HG03354 (cell line): ENCODE measurements around the gene MCRS1.
"Not testable (repeated sequence)": the region's sequence is repeated elsewhere in the genome, so short reads cannot be mapped to it uniquely, and the experiment has no call there.

ENCODE experiments used
- ATAC-seq: cut with Tn5 transposase; IDR thresholded peaks from one replicate; pipeline ENCODE4 v1.9.1; 2021; ENCODE audit warnings: mild to moderate bottlenecking; ENCODE audit not compliant: unreplicated experiment, poor library complexity, severe bottlenecking

The MCRS1 gene, protein sequence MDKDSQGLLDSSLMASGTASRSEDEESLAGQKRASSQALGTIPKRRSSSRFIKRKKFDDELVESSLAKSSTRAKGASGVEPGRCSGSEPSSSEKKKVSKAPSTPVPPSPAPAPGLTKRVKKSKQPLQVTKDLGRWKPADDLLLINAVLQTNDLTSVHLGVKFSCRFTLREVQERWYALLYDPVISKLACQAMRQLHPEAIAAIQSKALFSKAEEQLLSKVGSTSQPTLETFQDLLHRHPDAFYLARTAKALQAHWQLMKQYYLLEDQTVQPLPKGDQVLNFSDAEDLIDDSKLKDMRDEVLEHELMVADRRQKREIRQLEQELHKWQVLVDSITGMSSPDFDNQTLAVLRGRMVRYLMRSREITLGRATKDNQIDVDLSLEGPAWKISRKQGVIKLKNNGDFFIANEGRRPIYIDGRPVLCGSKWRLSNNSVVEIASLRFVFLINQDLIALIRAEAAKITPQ

DNA sequence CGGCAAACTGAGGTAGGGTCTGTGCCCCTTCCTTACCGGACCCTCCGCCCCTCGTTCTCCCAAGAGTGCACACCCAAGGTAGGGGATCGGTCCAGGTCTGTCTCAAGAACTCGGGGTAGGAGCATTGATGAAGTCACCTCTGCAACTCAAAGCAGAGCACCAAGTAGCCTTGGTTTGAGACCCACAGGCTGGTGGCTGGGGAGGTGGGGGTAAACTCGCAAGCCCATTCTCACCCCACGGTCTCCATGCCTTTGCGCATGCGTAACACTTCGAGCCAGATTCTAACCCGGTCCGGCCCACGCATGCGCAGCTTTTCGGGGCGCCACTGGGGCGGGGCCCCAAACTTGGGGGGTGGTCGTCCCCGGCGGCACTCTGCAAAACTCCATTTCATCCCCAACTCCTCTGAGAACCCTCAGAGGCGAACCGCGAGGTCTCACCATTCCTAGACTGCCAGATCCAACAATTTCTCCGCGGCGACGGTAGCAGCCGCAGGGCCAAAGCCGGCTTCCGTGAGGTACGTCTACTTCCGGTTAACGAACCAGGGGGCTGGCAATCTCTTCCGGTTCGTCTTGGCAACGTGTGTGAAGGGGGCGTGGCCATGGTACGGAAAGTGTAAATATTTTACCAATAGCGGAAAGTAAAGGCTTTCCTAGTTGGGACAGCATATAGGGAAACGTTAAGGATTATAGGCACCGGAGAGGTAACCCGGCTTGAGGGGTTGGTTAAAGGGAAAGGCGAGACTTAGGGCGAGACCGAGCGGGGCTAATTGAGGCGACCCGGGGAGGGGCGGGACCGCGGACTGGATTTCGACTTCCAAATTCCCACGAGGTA is at the start of gene MCRS1:
Gene MCRS1, minus strand, starts transcription at position 532 of the 831 bp plus-strand sequence. CDS start 1,411 bp downstream, outside the sequence.
- peak; percentile 87 for ATAC-seq

- no peak for ATAC-seq
Measured at GRCh38 chr12:49616533-49617219, 48.7 kb upstream of the MCRS1 start.

GRCh38 chr12:49615725-49616124 is 47.8 kb upstream of the MCRS1 start:
- ATAC-seq = no peak

DNA sequence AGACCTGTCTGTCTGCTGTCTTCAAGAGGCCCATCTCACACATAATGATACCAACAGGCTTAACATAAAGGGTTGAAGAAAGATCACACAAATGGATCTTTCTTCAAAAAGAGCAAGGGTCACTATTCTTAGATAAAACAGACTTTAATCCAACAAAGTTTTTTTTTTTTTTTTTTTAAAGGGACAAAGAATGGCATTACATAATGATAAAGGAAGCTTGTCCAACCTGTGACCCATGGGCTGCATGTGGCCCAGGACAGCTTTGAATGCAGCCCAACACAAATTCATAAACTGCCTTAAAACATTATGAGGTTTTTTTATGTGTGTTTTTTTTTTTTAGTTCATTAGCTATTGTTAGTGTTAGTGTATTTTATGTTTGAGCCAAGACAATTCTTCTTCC is 44.3 kb upstream of the MCRS1 start:
- no peak for ATAC-seq

DNA sequence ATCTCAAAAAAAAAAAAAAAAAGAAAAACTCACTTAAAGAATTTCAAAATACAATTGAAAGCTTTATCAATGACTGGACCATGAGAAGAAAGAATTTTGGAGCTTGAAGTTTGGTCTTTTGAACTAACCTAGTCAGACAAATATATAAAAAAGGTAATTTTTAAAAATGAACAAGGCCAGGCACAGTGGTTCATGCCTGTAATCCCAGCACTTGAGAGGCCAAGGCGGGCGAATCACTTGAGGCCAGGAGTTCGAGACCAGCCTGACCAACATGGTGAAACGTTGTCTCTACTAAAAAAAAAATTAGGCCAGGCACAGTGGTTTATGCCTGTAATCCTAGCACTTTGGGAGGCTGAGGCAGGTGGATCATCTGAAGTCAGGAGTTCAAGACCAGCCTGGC is 42.8 kb upstream of the MCRS1 start:
- ATAC-seq = not testable (repeated sequence)

DNA sequence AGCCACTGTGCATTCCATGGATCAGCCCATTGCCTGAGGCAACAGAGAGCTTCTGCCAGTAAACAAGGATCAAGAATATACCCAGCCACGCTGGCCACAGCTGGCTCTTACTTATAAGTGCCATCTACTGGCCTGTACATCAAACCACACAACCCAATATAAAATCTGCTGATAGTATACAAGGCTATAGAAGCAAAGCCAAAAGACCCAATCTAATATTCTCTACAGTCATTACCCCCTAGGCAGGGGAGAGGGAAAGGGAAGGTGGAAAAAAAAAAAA is 41.9 kb upstream of the MCRS1 start:
- no peak for ATAC-seq

DNA sequence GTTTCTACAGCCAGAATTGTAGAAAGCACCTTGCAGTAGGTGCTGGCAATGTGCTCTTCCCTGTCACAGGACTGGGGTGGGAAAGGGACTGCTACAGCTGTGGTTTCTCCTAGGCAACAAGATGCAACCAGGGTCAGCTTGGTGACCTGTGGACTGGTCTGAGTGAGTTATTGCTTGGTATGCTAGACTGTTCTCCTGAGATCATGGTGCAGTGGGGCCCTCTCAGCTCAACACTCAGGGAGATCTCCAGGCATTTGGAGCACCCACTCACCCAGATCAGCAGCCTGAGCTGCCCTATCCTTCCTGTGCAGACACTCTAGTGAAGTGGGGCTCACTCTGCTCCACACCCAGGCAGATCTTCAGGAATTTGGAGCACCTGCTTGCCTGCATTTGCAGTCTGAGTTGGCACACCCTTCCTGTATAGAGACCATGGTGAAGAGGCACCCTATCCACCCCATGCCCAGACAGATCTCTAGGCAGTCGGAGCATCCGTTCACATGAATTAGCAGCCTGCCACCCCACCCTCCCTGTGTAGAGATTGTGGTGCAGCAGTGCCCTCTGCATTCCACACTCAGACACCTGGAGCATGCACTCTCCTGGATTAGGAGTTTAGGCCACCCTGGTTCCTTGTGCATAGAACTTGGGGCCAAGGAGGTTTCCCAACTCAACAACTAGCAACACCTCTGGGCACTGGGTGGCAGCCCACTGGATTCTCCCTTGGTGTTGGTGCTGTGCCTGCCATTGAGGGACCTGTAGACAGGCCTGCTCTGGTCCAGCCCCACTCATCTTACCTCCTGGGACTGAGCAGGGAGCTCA is 41.3 kb upstream of the MCRS1 start:
- ATAC-seq = no peak

DNA sequence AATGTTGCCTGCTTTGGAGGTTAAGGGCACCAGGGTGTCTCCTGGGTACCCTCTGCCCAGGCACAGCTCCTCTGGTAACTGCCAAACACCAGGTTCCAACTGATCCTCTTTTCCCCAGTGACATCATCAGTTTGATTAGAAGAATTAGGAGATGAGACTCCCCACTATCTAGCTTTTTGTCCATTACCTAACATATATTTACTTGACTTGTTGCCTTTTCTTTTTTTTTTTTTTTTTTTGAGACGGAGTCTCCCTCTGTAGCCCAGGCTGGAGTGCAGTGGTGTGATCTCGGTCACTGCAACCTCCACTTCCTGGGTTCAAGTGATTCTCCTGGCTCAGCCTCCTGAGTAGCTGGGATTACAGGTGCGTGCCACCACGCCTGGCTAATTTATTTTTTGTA is 37.6 kb upstream of the MCRS1 start, which contains the start of gene FAM186B:
Gene FAM186B, minus strand, starts transcription at position 101 of the 400 bp plus-strand sequence. CDS start 162 bp downstream, outside the sequence.
- not testable (repeated sequence) for ATAC-seq

GRCh38 chr12:49604856-49605255 is 36.9 kb upstream of the MCRS1 start:
- ATAC-seq = no peak

GRCh38 chr12:49603721-49604120 is 35.8 kb upstream of the MCRS1 start:
- ATAC-seq = no peak

DNA sequence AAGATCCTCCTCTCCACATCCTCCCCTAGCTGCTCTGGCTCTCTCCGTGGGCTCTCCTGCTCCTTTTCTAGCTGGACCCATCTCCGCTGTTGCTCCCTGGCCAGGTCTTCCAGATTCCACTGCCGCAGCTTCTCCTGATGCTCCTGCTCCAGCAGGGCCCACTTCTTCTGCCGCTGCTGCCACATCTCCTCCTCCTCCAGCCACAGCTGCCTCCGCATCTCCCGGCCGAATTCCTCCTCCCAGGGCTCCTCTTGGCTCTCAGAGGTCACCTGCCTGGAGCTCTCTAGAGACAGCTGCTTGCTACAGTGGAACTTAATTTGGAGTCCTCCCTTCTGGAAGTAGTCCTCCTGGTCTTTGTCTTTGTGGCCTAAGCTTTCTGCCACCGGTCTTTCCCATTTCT is 32.0 kb upstream of the MCRS1 start:
- no peak for ATAC-seq

DNA sequence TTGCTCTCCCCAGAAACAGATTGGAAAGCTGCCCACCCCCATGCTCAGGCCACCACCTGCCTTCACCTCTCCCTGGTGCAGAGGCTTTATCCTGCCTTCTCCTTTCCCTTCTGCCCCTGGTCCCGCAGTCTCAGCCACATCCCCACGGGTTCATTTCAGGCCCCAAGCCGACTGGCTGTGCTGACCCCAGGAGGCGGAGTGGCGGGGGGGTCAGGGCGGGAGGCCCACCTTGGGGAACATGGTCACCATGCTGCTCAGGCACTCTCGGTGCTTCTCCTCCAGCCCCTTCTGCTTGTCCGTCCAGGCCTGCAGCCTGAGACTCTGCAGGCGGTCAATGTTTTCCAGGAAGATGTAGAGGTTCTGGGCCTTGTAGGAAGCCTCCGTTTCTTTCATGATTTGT is 30.6 kb upstream of the MCRS1 start:
- ATAC-seq = no peak

GRCh38 chr12:49588721-49589516 is 21.0 kb upstream of the MCRS1 start:
- ATAC-seq = no peak

GRCh38 chr12:49588281-49588680 is 20.3 kb upstream of the MCRS1 start:
- ATAC-seq = no peak

DNA sequence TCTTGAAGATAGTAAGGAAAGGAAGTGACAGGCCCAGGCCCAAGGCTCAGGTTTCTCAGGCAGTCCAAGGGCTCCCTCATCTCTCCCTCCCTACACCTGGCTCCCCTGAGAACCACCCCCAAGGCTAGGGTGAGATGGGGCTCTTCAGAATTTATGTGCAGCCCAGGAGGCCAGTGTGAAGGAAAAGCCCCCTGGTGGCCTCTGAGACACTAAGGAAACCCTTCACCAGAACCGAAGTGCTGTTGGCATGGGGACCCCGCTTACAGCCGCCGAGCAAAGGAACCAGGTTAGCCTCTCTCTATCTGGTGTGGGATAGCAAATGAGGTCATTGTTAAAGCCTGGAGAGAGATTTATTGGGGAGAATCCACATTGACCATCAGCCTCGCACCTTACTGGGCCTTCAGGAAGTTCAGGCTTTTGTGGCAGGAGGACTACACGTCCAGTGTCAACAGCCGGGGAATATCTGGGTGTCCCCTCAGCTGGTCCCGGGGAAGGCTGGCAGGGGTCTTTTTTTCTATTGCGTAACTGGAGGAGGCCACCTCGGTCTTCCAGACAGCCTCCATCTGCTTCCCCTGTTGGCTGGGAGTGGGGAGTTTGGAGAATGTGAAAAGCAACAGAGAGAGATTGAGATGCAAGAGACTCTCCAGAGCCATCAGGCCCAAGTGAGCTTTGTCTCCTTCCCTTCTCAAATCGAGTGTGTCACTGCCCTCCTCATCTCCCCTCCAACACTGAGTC is 19.4 kb upstream of the MCRS1 start:
- no peak for ATAC-seq

DNA sequence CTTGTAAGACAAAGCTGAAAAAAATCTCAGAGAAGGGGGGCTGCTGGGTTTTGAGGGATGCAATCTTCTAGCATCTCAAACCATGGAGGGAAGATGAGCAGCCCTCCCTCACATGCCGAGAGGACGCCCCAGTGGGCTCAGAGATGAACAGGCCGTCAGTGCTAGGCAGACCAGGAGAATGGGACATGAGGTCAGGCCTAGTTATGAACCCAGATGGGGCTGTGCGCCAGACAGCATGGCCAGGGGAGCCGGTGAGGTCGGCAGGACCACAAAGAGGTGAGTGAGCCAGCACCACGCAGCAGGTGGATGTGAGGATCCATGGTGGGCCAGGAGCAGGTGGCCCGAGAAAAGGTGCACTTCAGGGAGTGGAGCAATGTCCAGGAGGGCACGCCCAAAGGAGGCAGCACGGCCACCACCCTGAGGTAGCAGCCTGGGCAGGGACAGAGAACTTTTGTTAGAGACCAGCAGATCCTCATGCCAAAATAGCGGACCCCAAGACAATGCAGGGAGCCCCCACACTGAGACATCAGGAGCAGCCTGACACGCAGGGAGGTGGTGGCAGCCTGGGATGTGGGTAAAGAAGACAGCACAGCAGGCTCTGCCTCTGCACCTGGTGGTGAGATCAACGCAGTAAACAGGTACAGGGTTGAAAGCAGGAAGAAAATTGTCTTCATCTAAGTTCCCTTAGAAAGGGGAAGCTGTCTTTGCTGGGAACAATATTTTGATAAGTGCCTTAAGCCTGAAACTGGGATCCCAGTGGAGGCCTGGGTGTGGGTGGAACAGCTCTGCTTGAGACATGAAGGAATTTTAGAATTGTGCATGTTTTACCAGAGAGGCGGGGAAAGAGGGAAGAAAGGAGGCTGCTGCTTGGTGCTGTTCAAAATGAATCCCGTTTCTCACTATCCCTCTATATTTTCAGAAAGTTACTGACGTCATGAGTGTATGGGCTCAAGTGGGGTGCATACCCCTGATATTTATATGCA is 17.8 kb upstream of the MCRS1 start:
- ATAC-seq = no peak

- ATAC-seq = no peak
Measured at GRCh38 chr12:49584591-49584990, 16.6 kb upstream of the MCRS1 start.
